A549 (cell line): Measurements from ENCODE around the gene SLC23A2. TPM values are rescaled to one million over a fixed set of nuclear protein-coding genes. Genes with fewer than 3 reads are reported as not detected.

Experiments used
- ATAC-seq, 2 experiments: fragments of 200-7000 bp in 1 of 2; fragments of >200 bp in 1 of 2; cut with Nextera tagmentation in 1 of 2; cut with Tn5 transposase in 1 of 2; 3 replicates each; pipeline versions ENCODE4 v1.8.0 to v1.9.1; 2018 to 2020; ENCODE audit warnings: mild to moderate bottlenecking in 1 of 2, moderate library complexity in 1 of 2
- CTCF ChIA-PET: fragments of 300-600 bp; sonication (Branson Sonifier 250); formaldehyde crosslinking; extraction: SDS; loops from one replicate; lab custom pipeline; 2021; ENCODE audit warnings: antibody characterized with exemption, inconsistent platforms; lab: Yijun Ruan, JAX
- POLR2A ChIA-PET: fragments of 350-600 bp; formaldehyde crosslinking; extraction: SDS; loops from one replicate; lab custom pipeline; 2021; ENCODE audit warnings: antibody characterized with exemption, inconsistent platforms; lab: Yijun Ruan, JAX
- DNase-seq, 2 experiments: peaks; one replicate each; pipeline versions ENCODE4 v3.0.0 to v3.0.0-alpha.2; 2011 to 2016; ENCODE audit warnings: low read depth in 1 of 2, low spot score in 1 of 2
- FAIRE-seq: peaks from 2 replicates; lab custom pipeline; 2011; peaks lifted over from hg19 to GRCh38; lab: Jason Lieb, UNC
- H3K27ac ChIP-seq, 2 experiments: fragments of >200 bp; sonication (Bioruptor Twin); formaldehyde crosslinking; 3 replicates each; pipeline ENCODE4 v1.5.1; 2016 to 2017
- H3K4me1 ChIP-seq: fragments of >200 bp; sonication (Bioruptor Twin); formaldehyde crosslinking; 3 replicates; pipeline ENCODE4 v1.6.1; 2016
- H3K4me2 ChIP-seq: fragments of >200 bp; sonication (Bioruptor Twin); formaldehyde crosslinking; 3 replicates; pipeline ENCODE4 v1.6.1; 2016
- H3K4me3 ChIP-seq: fragments of >200 bp; sonication (Bioruptor Twin); formaldehyde crosslinking; 3 replicates; pipeline ENCODE4 v1.5.1; 2016
- H3K9me3 ChIP-seq: fragments of >200 bp; sonication (Bioruptor Twin); formaldehyde crosslinking; 3 replicates; pipeline ENCODE4 v1.6.1; 2016
- BHLHE40 ChIP-seq: IDR thresholded peaks from 2 replicates; pipeline ENCODE4 v1.6.1; 2012; ENCODE audit warnings: low read depth, low read length, inconsistent platforms
- CBX8 ChIP-seq: fragments of 200-600 bp; sonication (generic); IDR thresholded peaks from 2 replicates; pipeline ENCODE4 v1.6.1; 2016
- CHD4 ChIP-seq: fragments of 200-600 bp; sonication (generic); IDR thresholded peaks from 2 replicates; pipeline ENCODE4 v1.6.1; 2016; ENCODE audit warnings: antibody characterized with exemption, mild to moderate bottlenecking, borderline replicate concordance
- EHF ChIP-seq: fragments of 250-450 bp; sonication (Bioruptor Pico); IDR thresholded peaks from 2 replicates; pipeline ENCODE4 v1.5.0; 2020; ENCODE audit warnings: mild to moderate bottlenecking
- EHMT2 ChIP-seq: fragments of 200-600 bp; sonication (generic); IDR thresholded peaks from 2 replicates; pipeline ENCODE4 v1.6.1; 2016; ENCODE audit warnings: antibody characterized with exemption, low read depth, mild to moderate bottlenecking, moderate library complexity
- HEYL ChIP-seq: fragments of 250-450 bp; sonication (Bioruptor Pico); IDR thresholded peaks from 2 replicates; pipeline ENCODE4 v1.8.0; 2021; ENCODE audit warnings: mild to moderate bottlenecking, moderate library complexity
- HOXA7 ChIP-seq: fragments of 250-450 bp; sonication (Bioruptor Pico); IDR thresholded peaks from 2 replicates; pipeline ENCODE4 v1.5.0; 2020; ENCODE audit warnings: mild to moderate bottlenecking, moderate library complexity
- HOXB13 ChIP-seq: fragments of 250-450 bp; sonication (Bioruptor Pico); IDR thresholded peaks from 2 replicates; pipeline ENCODE4 v1.5.0; 2020; ENCODE audit warnings: low read depth, mild to moderate bottlenecking, moderate library complexity
- MYC ChIP-seq: IDR thresholded peaks from 2 replicates; pipeline ENCODE4 v1.6.1; 2012; ENCODE audit warnings: mild to moderate bottlenecking, inconsistent platforms, low read length, improper control_type of control experiment, borderline replicate concordance
- NFE2L2 ChIP-seq: fragments of 150-350 bp; conservative IDR thresholded peaks from 2 replicates; pipeline ENCODE4 v1.6.1; 2014; ENCODE audit warnings: low read length
- POLR2AphosphoS2 ChIP-seq: conservative IDR thresholded peaks from 2 replicates; pipeline ENCODE4 v1.6.1; 2012; ENCODE audit warnings: low read length, improper control_type of control experiment, inconsistent platforms
- RAD21 ChIP-seq, 2 experiments: fragments of >200 bp in 1 of 2; sonication (Bioruptor Twin) in 1 of 2; formaldehyde crosslinking in 1 of 2; IDR thresholded peaks in 1 of 2; conservative IDR thresholded peaks in 1 of 2; 2 replicates in 1 of 2; 3 replicates in 1 of 2; pipeline ENCODE4 v1.6.1; 2012 to 2018; ENCODE audit warnings: inconsistent platforms in 1 of 2
- SREBF2 ChIP-seq: fragments of 450-650 bp; IDR thresholded peaks from 2 replicates; pipeline ENCODE4 v1.6.1; 2014; ENCODE audit warnings: mild to moderate bottlenecking, moderate library complexity
- TP53 ChIP-seq: fragments of 250-450 bp; sonication (Bioruptor Pico); IDR thresholded peaks from 2 replicates; pipeline ENCODE4 v1.5.0; 2021; ENCODE audit warnings: mild to moderate bottlenecking, moderate library complexity
- ZFP36 ChIP-seq: fragments of 450-650 bp; IDR thresholded peaks from 2 replicates; pipeline ENCODE4 v1.6.1; 2014; ENCODE audit warnings: borderline replicate concordance; ENCODE audit not compliant: partially characterized antibody
- ZNF302 ChIP-seq: fragments of 250-450 bp; sonication (Bioruptor Pico); IDR thresholded peaks from 2 replicates; pipeline ENCODE4 v1.9.0; 2021; ENCODE audit warnings: inconsistent platforms, mild to moderate bottlenecking, moderate library complexity
- WGBS: methylation state at CpG from one replicate; pipeline ENCODE4 v1.1.6; 2017; ENCODE audit errors: missing lambda C conversion rate; 5-methylcytosine and 5-hydroxymethylcytosine counted together
- polyA plus RNA-seq, 4 experiments: library from polyadenylated mRNA; depleted of rRNA in 3 of 4; stranded (reverse); fragments of >200 nt; fragmentation: RNase III in 1 of 4; extraction: RNeasy Plus Mini Kit Qiagen cat#74134 plus additional on column Dnase treatment in 1 of 4; gene quantifications; 2 replicates in 3 of 4; 3 replicates in 1 of 4; pipeline ENCODE4 v1.2.3, GENCODE V29; 2011 to 2017
- TF ChIP-seq, protein P1 (sequence below): fragments of >200 bp; sonication (Bioruptor Twin); formaldehyde crosslinking; IDR thresholded peaks from 3 replicates; pipeline ENCODE4 v1.5.1; 2016
- TF ChIP-seq, protein P2 (sequence below): fragments of 200-600 bp; sonication (generic); IDR thresholded peaks from 2 replicates; pipeline ENCODE4 v1.6.1; 2016; ENCODE audit warnings: antibody characterized with exemption, mild to moderate bottlenecking, moderate library complexity
- TF ChIP-seq, protein P3 (sequence below): fragments of 250-450 bp; sonication (Bioruptor Pico); IDR thresholded peaks from 2 replicates; pipeline ENCODE4 v1.5.0; 2020; ENCODE audit warnings: low read depth, mild to moderate bottlenecking, moderate library complexity
- TF ChIP-seq, protein P4 (sequence below): IDR thresholded peaks from 2 replicates; pipeline ENCODE4 v1.6.1; 2012

SLC23A2 gene
- polyA plus RNA-seq, 2 of the 4 experiments (the other 2 are of a cell fraction): 13.1 to 47.8 TPM

DNA sequence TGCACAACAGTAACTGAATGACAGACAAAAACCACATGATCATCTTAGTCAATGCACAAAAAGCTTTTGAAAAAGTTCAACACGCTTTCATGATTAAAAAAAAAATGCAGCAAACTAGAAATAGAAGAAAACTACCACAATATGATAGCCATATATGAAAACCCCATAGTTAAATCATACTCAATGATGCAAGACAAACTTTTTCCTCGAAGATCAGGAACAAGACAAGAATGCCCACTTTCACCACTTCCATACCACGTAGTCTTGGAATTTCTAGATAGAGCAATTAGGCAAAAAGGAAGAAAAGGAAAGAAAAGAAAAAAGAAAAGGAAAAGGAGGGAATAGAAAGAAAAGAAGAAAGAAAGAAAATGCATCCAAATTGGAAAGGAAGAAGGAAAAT, 44.6 kb upstream of the SLC23A2 start:
- no peak for DNase-seq
- no peak overlapping the region for H3K4me2 ChIP-seq
- ATAC-seq: no peak
- peak; percentile 39 for FAIRE-seq
- 57% methylated on average over 3 of the region's 3 CpGs for WGBS
- TF ChIP-seq, protein P1, sequence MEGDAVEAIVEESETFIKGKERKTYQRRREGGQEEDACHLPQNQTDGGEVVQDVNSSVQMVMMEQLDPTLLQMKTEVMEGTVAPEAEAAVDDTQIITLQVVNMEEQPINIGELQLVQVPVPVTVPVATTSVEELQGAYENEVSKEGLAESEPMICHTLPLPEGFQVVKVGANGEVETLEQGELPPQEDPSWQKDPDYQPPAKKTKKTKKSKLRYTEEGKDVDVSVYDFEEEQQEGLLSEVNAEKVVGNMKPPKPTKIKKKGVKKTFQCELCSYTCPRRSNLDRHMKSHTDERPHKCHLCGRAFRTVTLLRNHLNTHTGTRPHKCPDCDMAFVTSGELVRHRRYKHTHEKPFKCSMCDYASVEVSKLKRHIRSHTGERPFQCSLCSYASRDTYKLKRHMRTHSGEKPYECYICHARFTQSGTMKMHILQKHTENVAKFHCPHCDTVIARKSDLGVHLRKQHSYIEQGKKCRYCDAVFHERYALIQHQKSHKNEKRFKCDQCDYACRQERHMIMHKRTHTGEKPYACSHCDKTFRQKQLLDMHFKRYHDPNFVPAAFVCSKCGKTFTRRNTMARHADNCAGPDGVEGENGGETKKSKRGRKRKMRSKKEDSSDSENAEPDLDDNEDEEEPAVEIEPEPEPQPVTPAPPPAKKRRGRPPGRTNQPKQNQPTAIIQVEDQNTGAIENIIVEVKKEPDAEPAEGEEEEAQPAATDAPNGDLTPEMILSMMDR: no peak
- TF ChIP-seq HOXA7 (CRISPR knock-in tag) (no peak), EHMT2 (no peak), BHLHE40 (no peak), MYC (no peak), EHF (CRISPR knock-in tag) (no peak), SREBF2 (no peak)
- TF ChIP-seq, protein P2, sequence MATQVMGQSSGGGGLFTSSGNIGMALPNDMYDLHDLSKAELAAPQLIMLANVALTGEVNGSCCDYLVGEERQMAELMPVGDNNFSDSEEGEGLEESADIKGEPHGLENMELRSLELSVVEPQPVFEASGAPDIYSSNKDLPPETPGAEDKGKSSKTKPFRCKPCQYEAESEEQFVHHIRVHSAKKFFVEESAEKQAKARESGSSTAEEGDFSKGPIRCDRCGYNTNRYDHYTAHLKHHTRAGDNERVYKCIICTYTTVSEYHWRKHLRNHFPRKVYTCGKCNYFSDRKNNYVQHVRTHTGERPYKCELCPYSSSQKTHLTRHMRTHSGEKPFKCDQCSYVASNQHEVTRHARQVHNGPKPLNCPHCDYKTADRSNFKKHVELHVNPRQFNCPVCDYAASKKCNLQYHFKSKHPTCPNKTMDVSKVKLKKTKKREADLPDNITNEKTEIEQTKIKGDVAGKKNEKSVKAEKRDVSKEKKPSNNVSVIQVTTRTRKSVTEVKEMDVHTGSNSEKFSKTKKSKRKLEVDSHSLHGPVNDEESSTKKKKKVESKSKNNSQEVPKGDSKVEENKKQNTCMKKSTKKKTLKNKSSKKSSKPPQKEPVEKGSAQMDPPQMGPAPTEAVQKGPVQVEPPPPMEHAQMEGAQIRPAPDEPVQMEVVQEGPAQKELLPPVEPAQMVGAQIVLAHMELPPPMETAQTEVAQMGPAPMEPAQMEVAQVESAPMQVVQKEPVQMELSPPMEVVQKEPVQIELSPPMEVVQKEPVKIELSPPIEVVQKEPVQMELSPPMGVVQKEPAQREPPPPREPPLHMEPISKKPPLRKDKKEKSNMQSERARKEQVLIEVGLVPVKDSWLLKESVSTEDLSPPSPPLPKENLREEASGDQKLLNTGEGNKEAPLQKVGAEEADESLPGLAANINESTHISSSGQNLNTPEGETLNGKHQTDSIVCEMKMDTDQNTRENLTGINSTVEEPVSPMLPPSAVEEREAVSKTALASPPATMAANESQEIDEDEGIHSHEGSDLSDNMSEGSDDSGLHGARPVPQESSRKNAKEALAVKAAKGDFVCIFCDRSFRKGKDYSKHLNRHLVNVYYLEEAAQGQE: no peak
- TF ChIP-seq, protein P3, sequence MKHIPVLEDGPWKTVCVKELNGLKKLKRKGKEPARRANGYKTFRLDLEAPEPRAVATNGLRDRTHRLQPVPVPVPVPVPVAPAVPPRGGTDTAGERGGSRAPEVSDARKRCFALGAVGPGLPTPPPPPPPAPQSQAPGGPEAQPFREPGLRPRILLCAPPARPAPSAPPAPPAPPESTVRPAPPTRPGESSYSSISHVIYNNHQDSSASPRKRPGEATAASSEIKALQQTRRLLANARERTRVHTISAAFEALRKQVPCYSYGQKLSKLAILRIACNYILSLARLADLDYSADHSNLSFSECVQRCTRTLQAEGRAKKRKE: no peak
- TF ChIP-seq, protein P4, sequence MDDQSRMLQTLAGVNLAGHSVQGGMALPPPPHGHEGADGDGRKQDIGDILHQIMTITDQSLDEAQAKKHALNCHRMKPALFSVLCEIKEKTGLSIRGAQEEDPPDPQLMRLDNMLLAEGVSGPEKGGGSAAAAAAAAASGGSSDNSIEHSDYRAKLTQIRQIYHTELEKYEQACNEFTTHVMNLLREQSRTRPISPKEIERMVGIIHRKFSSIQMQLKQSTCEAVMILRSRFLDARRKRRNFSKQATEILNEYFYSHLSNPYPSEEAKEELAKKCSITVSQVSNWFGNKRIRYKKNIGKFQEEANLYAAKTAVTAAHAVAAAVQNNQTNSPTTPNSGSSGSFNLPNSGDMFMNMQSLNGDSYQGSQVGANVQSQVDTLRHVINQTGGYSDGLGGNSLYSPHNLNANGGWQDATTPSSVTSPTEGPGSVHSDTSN: no peak
- ChIA-PET POLR2A (no interaction called here), CTCF (interaction anchor here (3.4 kb wide), 1 partner anchor 11 kb away, joined by 16 read pairs; no protein-coding TSS in a partner anchor)
- H3K9me3 ChIP-seq: no peaks in the 10 kb centered on the region
- peaks cover 13% of the 10 kb centered on the region; the same call in 2 of the 3 replicates for H3K4me1 ChIP-seq
- H3K27ac ChIP-seq: no peak overlapping the region
- H3K4me3 ChIP-seq: no peak overlapping the region

DNA sequence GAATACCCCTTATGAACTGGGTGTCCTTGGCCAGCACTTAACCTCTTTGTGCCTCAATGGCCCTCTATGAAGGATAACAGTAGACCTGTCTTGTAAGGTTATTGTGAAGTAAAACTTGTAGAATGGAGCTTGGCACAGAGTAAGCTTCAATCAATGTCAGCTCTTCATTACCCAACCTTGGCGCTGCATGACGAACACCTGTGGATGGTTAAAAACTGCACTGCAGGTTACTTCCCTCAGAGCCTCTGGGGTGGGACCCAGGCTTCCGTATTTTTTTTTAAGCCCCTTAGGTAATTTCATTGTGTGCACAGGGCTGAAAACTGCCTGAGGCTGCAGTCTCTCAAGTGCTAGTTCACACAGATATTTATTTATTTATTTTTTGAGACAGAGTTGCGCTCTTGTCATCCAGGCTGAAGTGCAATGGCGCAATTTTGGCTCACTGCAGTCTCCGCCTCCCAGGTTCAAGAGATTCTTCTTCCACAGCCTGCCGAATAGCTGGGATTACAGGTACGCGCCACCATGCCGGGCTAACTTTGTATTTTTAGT, 42.8 kb upstream of the SLC23A2 start:
- ATAC-seq (no peak), DNase-seq (no peak), FAIRE-seq (no peak)
- 89% methylated on average over 10 of the region's 10 CpGs for WGBS
- H3K9me3 ChIP-seq: no peaks in the 10 kb centered on the region
- H3K4me1 ChIP-seq: peaks cover 5% of the 10 kb centered on the region; the same call in 2 of the 3 replicates
- H3K4me3 ChIP-seq: no peak overlapping the region
- POLR2A ChIA-PET: no interaction called here
- CTCF ChIA-PET: interaction anchor here (4.2 to 4.6 kb wide), 2 partner anchors 13 to 57 kb away, joined by 23 to 28 read pairs; no protein-coding TSS in a partner anchor
- H3K4me2 ChIP-seq: no peak overlapping the region
- H3K27ac ChIP-seq: no peak overlapping the region
- TF ChIP-seq, protein P4: no peak
- TF ChIP-seq NFE2L2: no peak
- TF ChIP-seq BHLHE40: no peak
- no peak for TF ChIP-seq HOXB13 (CRISPR knock-in tag)
- no peak for TF ChIP-seq CBX8
- no peak for TF ChIP-seq RAD21 (conservative IDR thresholded peaks at IDR 0.05 in 1 of 2, IDR thresholded peaks at IDR 0.05 in 1 of 2)
- TF ChIP-seq, protein P3: no peak
- TF ChIP-seq, protein P2: no peak
- TF ChIP-seq TP53 (CRISPR knock-in tag): no peak
- no peak for TF ChIP-seq MYC
- no peak for TF ChIP-seq ZNF302 (CRISPR knock-in tag)
- no peak for TF ChIP-seq POLR2AphosphoS2
- no peak for TF ChIP-seq HEYL (CRISPR knock-in tag)
- no peak for TF ChIP-seq ZFP36
- TF ChIP-seq CHD4: no peak
